ENCODE results near the gene TIMM21.

- TF ChIP-seq CTCF (conservative IDR thresholded peaks at IDR 0.05; ENCODE audit: low read length) (no peak), EZH2phosphoT487 (IDR thresholded peaks at IDR 0.05; ENCODE audit: borderline replicate concordance) (no peak)
Observed at GRCh38 chr18:74194691-74195090, 46.4 kb downstream of the TIMM21 start.
